Nephron progenitor cell (in vitro differentiated cells): Measurements from ENCODE around the gene ARFGAP2.
A peak's percentile ranks its signal among the peaks of the same experiment; 100 is the strongest.

Source experiments
- DNase-seq: peaks from one replicate; pipeline ENCODE4 v3.0.0; 2021
- H3K27ac Mint-ChIP-seq: 2 replicates; pipeline ENCODE4 v1.8.0; 2021; ENCODE audit warnings: mild to moderate bottlenecking, moderate library complexity, mixed read lengths
- H3K27me3 Mint-ChIP-seq: 2 replicates; pipeline ENCODE4 v1.8.0; 2021; ENCODE audit warnings: mild to moderate bottlenecking, low read depth, mixed read lengths; ENCODE audit not compliant: poor library complexity
- H3K36me3 Mint-ChIP-seq: 2 replicates; pipeline ENCODE4 v1.8.0; 2021; ENCODE audit warnings: low read depth, mixed read lengths
- H3K4me1 Mint-ChIP-seq: 2 replicates; pipeline ENCODE4 v1.8.0; 2021; ENCODE audit warnings: mixed read lengths
- H3K4me3 Mint-ChIP-seq: 2 replicates; pipeline ENCODE4 v1.8.0; 2021; ENCODE audit warnings: mild to moderate bottlenecking, moderate library complexity, mixed read lengths
- H3K9me3 Mint-ChIP-seq: 2 replicates; pipeline ENCODE4 v1.8.0; 2021; ENCODE audit warnings: mild to moderate bottlenecking, moderate library complexity, mixed read lengths
- TF ChIP-seq, protein P1 (sequence below): fragments of 200-600 bp; sonication (generic); IDR thresholded peaks from 2 replicates; pipeline ENCODE4 v1.5.0; 2021; ENCODE audit warnings: antibody characterized with exemption

The ARFGAP2 gene

GRCh38 chr11:47143322-47143721 is 33.4 kb downstream of the ARFGAP2 start:
- no peaks in the 10 kb centered on the region for H3K27me3 Mint-ChIP-seq
- H3K36me3 Mint-ChIP-seq, result peaks cover 27% of the 10 kb centered on the region
- DNase-seq, result no peak
- no peak overlapping the region for H3K4me3 Mint-ChIP-seq
- peak overlapping the region; percentile 60 for H3K27ac Mint-ChIP-seq
- H3K9me3 Mint-ChIP-seq, result no peaks in the 10 kb centered on the region
- H3K4me1 Mint-ChIP-seq, result peaks cover 18% of the 10 kb centered on the region
- TF ChIP-seq, protein P1, sequence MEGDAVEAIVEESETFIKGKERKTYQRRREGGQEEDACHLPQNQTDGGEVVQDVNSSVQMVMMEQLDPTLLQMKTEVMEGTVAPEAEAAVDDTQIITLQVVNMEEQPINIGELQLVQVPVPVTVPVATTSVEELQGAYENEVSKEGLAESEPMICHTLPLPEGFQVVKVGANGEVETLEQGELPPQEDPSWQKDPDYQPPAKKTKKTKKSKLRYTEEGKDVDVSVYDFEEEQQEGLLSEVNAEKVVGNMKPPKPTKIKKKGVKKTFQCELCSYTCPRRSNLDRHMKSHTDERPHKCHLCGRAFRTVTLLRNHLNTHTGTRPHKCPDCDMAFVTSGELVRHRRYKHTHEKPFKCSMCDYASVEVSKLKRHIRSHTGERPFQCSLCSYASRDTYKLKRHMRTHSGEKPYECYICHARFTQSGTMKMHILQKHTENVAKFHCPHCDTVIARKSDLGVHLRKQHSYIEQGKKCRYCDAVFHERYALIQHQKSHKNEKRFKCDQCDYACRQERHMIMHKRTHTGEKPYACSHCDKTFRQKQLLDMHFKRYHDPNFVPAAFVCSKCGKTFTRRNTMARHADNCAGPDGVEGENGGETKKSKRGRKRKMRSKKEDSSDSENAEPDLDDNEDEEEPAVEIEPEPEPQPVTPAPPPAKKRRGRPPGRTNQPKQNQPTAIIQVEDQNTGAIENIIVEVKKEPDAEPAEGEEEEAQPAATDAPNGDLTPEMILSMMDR, result no peak

GRCh38 chr11:47139878-47140277 is 36.8 kb downstream of the ARFGAP2 start:
- Mint-ChIP-seq H3K4me3 (no peak overlapping the region), H3K4me1 (peaks cover 24% of the 10 kb centered on the region), H3K9me3 (no peaks in the 10 kb centered on the region), H3K27me3 (no peaks in the 10 kb centered on the region), H3K36me3 (peaks cover 35% of the 10 kb centered on the region), H3K27ac (no peak overlapping the region)
- DNase-seq, result no peak
- TF ChIP-seq, protein P1, result no peak

DNA sequence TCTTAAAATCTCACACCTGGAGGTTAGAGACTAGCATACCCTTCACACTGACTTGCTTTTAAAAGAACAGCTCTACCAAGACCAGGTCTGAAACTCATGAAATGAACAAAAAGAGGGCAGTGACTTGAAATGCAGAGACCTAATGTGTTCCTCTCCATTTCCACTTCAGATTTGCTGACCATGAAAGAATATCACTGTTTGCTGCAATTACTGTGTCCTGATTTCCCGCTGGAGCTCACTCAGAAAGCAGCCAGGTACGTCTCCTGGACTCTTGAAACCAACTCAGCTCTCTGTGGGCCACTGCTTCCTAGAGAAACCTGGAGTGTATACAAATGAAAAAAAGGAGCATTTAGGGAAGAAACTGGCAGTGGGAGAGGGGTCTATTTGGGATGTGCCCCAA is 39.2 kb downstream of the ARFGAP2 start:
- Mint-ChIP-seq H3K36me3 (peaks cover 34% of the 10 kb centered on the region), H3K9me3 (no peaks in the 10 kb centered on the region), H3K27ac (peak overlapping the region; percentile 66), H3K4me1 (peaks cover 14% of the 10 kb centered on the region), H3K27me3 (no peaks in the 10 kb centered on the region), H3K4me3 (no peak overlapping the region)
- TF ChIP-seq, protein P1, result no peak
- no peak for DNase-seq

GRCh38 chr11:47136921-47137320 is 39.8 kb downstream of the ARFGAP2 start:
- Mint-ChIP-seq H3K27me3 (no peaks in the 10 kb centered on the region), H3K9me3 (no peaks in the 10 kb centered on the region)

DNA sequence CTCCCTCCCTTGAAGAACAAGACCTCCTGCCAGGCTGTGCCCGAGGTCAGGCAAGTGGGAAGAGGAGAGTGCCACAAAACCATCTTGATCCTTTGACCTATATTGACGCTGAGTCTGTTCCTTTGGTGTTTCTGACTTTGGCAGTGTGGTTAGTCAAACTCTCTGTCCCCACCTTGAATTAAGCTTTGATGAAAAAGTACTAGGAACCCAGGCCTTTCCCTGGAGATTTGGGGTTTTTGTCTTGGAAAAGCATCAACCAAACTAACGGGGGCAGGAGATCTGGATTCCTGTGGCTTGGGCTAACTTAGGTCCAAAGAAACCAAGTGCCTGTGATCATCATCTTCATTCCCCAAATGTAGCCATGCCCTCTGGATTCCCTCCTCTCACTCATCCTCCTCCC is 40.4 kb downstream of the ARFGAP2 start:
- no peak for DNase-seq
- H3K4me1 Mint-ChIP-seq, result peaks cover 19% of the 10 kb centered on the region
- TF ChIP-seq, protein P1, result no peak
- no peak overlapping the region for H3K4me3 Mint-ChIP-seq
- peak overlapping the region; percentile 19 for H3K27ac Mint-ChIP-seq
- peaks cover 31% of the 10 kb centered on the region for H3K36me3 Mint-ChIP-seq
- no peaks in the 10 kb centered on the region for H3K27me3 Mint-ChIP-seq
- no peaks in the 10 kb centered on the region for H3K9me3 Mint-ChIP-seq

More at GRCh38 chr11:47136921-47137320, 39.8 kb downstream of the ARFGAP2 start:
- peak overlapping the region; percentile 19 for H3K27ac Mint-ChIP-seq
- no peak overlapping the region for H3K4me3 Mint-ChIP-seq
- peaks cover 16% of the 10 kb centered on the region for H3K4me1 Mint-ChIP-seq
- TF ChIP-seq, protein P1, result no peak
- no peak for DNase-seq
- H3K36me3 Mint-ChIP-seq, result peaks cover 31% of the 10 kb centered on the region

GRCh38 chr11:47132981-47133380 is 43.7 kb downstream of the ARFGAP2 start:
- no peak overlapping the region for H3K4me3 Mint-ChIP-seq
- peaks cover 35% of the 10 kb centered on the region for H3K4me1 Mint-ChIP-seq
- peaks cover 9% of the 10 kb centered on the region for H3K36me3 Mint-ChIP-seq
- no peaks in the 10 kb centered on the region for H3K9me3 Mint-ChIP-seq
- no peaks in the 10 kb centered on the region for H3K27me3 Mint-ChIP-seq
- H3K27ac Mint-ChIP-seq, result no peak overlapping the region
- TF ChIP-seq, protein P1, result no peak
- no peak for DNase-seq
